ENCODE results near the gene MSH5. TPM values are rescaled to one million over a fixed set of nuclear protein-coding genes. Genes with fewer than 3 reads are reported as not detected.
"Not testable (repeated sequence)": the region's sequence is repeated elsewhere in the genome, so short reads cannot be mapped to it uniquely, and the experiment has no call there.

The MSH5 gene
- total and polyA plus RNA-seq, 8 donors, result 2.2 to 17.4 (median 6.4) TPM

- Histone ChIP-seq H3K4me3 (no peak overlapping the region), H3K27ac (no peak overlapping the region), H3K27me3 (no peaks in the 10 kb centered on the region), H3K36me3 (no peaks in the 10 kb centered on the region), H3K4me1 (peaks cover 0 to 13% (median 5%) of the 10 kb centered on the region in 3 donors), H3K9me3 (no peaks in the 10 kb centered on the region)
- FAIRE-seq, result no peak
- ATAC-seq, result peak in 3 of 4 donors; percentile 14 to 22 (median 18)
- intact Hi-C loops (cut with DNase I), result no loop called here
- peak in 3 of 4 donors; percentile 6 to 39 (median 33) for TF ChIP-seq CTCF (IDR thresholded peaks at IDR 0.05)
- WGBS, 2 donors, result 61 to 64% methylated on average over 12 of the region's 12 CpGs
- DNase-seq, result peak in 1 of 6 donors; percentile 64
Observed at GRCh38 chr6:31791324-31792089, 51.7 kb downstream of the MSH5 start.

GRCh38 chr6:31792090-31792374, 52.2 kb downstream of the MSH5 start:
- 79% methylated on average over 3 of the region's 3 CpGs for WGBS, 2 donors
- Histone ChIP-seq H3K4me1 (peaks cover 0 to 13% (median 5%) of the 10 kb centered on the region in 3 donors), H3K36me3 (no peaks in the 10 kb centered on the region), H3K27ac (no peak overlapping the region), H3K9me3 (no peaks in the 10 kb centered on the region), H3K4me3 (no peak overlapping the region), H3K27me3 (no peaks in the 10 kb centered on the region)
- TF ChIP-seq CTCF (IDR thresholded peaks at IDR 0.05), result no peak
- DNase-seq (no peak), ATAC-seq (no peak), FAIRE-seq (no peak)
- intact Hi-C loops (cut with DNase I), result no loop called here

GRCh38 chr6:31792761-31793171, 53.0 kb downstream of the MSH5 start:
- WGBS, 2 donors, result 89 to 94% methylated on average over 12 of the region's 12 CpGs
- no peak for TF ChIP-seq CTCF (IDR thresholded peaks at IDR 0.05)
- intact Hi-C loops (cut with DNase I), result no loop called here

GRCh38 chr6:31793927-31794245, 54.1 kb downstream of the MSH5 start:
- H3K9me3 ChIP-seq; H3K36me3 ChIP-seq; intact Hi-C loops (cut with DNase I); FAIRE-seq; H3K27me3 ChIP-seq; DNase-seq; ATAC-seq: not testable (repeated sequence)
- Histone ChIP-seq H3K27ac (peak overlapping the region in 1 of 4 donors; percentile 94), H3K4me3 (peak overlapping the region in 2 of 4 donors; percentile 94 to 96), H3K4me1 (peaks cover 0 to 13% (median 5%) of the 10 kb centered on the region in 3 donors)
- WGBS, 2 donors, result 77 to 89% methylated on average over 6 of the region's 6 CpGs

More at GRCh38 chr6:31792761-31793171, 53.0 kb downstream of the MSH5 start:
- DNase-seq (peak in 1 of 6 donors; percentile 53), FAIRE-seq (no peak), ATAC-seq (no peak)
- H3K4me3 ChIP-seq, result no peak overlapping the region
- peaks cover 0 to 13% (median 5%) of the 10 kb centered on the region in 3 donors for H3K4me1 ChIP-seq
- no peaks in the 10 kb centered on the region for H3K27me3 ChIP-seq
- no peaks in the 10 kb centered on the region for H3K9me3 ChIP-seq
- H3K27ac ChIP-seq, result no peak overlapping the region
- H3K36me3 ChIP-seq, result no peaks in the 10 kb centered on the region

GRCh38 chr6:31794294-31794865, 54.6 kb downstream of the MSH5 start:
- H3K4me3 ChIP-seq, result peak overlapping the region; percentile 60 to 96 (median 90)
- ATAC-seq (peak in 1 of 4 donors; percentile 9), FAIRE-seq (no peak), DNase-seq (no peak)
- 9 to 13% methylated on average over 7 of the region's 7 CpGs for WGBS, 2 donors
- H3K27ac ChIP-seq, result peak overlapping the region in 3 of 4 donors; percentile 90 to 94 (median 94)
- TF ChIP-seq CTCF (IDR thresholded peaks at IDR 0.05), result no peak
- intact Hi-C loops (cut with DNase I), result no loop called here
- peaks cover 0 to 13% (median 5%) of the 10 kb centered on the region in 3 donors for H3K4me1 ChIP-seq
- H3K36me3 ChIP-seq, result no peaks in the 10 kb centered on the region
- H3K27me3 ChIP-seq, result no peaks in the 10 kb centered on the region
- no peaks in the 10 kb centered on the region for H3K9me3 ChIP-seq
